GM12891 (cell line): Measurements from ENCODE around the gene YIPF7. TPM values are rescaled to one million over a fixed set of nuclear protein-coding genes. Genes with fewer than 3 reads are reported as not detected.

Experiments
- DNase-seq: peaks from one replicate; pipeline ENCODE4 v3.0.0; 2011; ENCODE audit warnings: low spot score; ENCODE audit not compliant: insufficient read length
- FAIRE-seq: peaks from 2 replicates; lab custom pipeline; 2011; peaks lifted over from hg19 to GRCh38; lab: Jason Lieb, UNC
- PAX5 ChIP-seq: IDR thresholded peaks from 2 replicates; pipeline ENCODE4 v1.6.1; 2011; ENCODE audit warnings: low read length, moderate library complexity, mild to moderate bottlenecking; ENCODE audit not compliant: insufficient read depth, severe bottlenecking
- POLR2A ChIP-seq: IDR thresholded peaks from 2 replicates; pipeline ENCODE4 v1.6.1; 2011; ENCODE audit warnings: low read depth, low read length, control low read depth
- POLR2AphosphoS5 ChIP-seq: IDR thresholded peaks from 2 replicates; pipeline ENCODE4 v1.6.1; 2011; ENCODE audit warnings: low read depth, low read length, control low read depth
- POU2F2 ChIP-seq: IDR thresholded peaks from 2 replicates; pipeline ENCODE4 v1.6.1; 2011; ENCODE audit warnings: low read depth, mild to moderate bottlenecking, control low read depth, low read length, moderate library complexity
- SPI1 ChIP-seq: IDR thresholded peaks from 2 replicates; pipeline ENCODE4 v1.6.1; 2011; ENCODE audit warnings: low read depth, low read length, control low read depth
- TAF1 ChIP-seq: IDR thresholded peaks from 2 replicates; pipeline ENCODE4 v1.6.1; 2011; ENCODE audit warnings: low read depth, low read length, control low read depth
- polyA plus RNA-seq: library from polyadenylated mRNA; unstranded; fragments of >200 nt; gene quantifications from one replicate; pipeline ENCODE4 v1.2.1, GENCODE V29; 2012; ENCODE audit warnings: low read depth, missing spikeins, inconsistent platforms; ENCODE audit not compliant: missing spikeins

YIPF7 gene
- not detected for polyA plus RNA-seq

DNA sequence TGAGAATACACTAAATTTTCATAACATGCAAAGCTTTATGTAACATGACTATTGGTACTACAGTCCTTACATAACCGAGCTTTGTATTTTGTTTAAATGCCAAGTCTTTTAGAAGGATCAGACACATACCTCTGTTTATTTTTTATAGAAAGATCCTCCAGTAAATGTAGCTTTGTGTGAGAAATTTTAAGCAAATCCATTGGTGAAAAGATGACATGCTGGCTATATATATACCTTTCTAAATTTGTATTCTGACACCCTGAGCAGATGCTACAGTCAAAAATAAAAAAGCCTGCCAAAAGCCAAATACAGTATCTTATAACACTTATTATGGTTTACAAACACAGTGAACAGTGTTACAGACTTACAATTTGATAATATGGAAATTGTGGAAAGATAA, at the start of gene YIPF7:
Gene YIPF7, minus strand, starts transcription at position 201 of the 400 bp plus-strand sequence. CDS start 1,525 bp downstream, outside the sequence.
- TF ChIP-seq SPI1 (no peak), TAF1 (no peak), POLR2AphosphoS5 (no peak), POU2F2 (no peak), PAX5 (no peak), POLR2A (no peak)
- FAIRE-seq (no peak), DNase-seq (no peak)

DNA sequence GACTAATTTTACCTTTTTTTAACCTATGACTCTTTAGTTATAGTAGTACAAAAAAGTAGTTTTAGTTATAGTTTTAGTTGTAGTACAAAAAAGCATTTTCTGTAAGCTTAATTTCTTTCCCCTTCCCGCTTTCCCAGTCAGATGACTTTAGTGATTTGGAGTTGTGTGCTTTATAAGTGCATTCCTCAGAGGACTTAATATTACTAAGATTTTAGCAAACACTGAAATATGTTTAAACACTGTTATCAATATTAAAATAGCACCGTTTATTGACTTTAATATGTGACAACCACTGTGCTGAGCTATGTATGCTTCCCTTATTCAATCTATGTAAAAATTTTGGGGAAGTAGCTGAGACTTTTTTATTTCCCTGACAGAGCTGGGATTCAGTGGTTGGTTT, 49.6 kb upstream of the YIPF7 start:
- FAIRE-seq (no peak), DNase-seq (no peak)
- TF ChIP-seq SPI1 (no peak), POLR2A (no peak), POLR2AphosphoS5 (no peak), PAX5 (no peak), TAF1 (no peak), POU2F2 (no peak)

DNA sequence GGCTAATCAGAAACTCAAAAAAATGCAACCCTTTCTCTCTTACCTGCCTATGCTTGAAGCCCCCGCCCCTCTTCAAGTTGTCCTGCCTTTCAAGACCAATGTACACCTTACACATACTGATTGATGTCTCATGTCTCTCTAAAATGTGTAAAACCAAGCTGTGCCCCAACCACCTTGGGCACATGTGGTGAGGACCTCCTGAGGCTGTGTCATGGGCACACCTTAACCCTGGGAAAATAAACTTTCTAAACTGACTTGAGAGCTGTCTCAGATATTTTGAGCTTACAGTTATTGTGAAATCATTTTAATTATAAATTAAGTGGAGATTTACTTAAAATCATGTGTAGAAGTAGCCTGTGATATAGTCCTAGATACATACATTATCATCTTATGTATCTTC, 49.0 kb upstream of the YIPF7 start:
- DNase-seq (no peak), FAIRE-seq (no peak)
- TF ChIP-seq PAX5, result no peak
- no peak for TF ChIP-seq SPI1
- no peak for TF ChIP-seq POLR2A
- no peak for TF ChIP-seq TAF1
- TF ChIP-seq POLR2AphosphoS5, result no peak
- TF ChIP-seq POU2F2, result no peak

DNA sequence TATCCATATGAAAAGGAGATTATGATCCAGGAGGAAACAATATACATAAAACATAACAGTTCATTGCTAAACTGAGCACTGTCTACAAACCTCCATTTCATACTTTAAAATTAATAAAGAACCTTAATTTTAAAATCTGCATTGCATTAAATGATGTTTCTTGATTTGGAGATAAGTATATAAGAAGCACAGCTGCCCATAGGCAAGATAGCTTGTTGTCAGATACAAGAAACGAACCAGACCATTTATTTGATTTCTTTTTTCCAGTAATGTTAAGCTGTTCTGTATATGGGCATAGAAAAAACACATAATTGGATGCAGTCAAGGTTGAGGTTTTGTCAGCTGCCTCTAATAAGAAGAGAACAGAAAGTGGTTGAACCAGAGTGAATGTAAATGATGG, 33.2 kb upstream of the YIPF7 start:
- FAIRE-seq (no peak), DNase-seq (no peak)
- TF ChIP-seq POLR2AphosphoS5, result no peak
- no peak for TF ChIP-seq TAF1
- no peak for TF ChIP-seq POLR2A
- TF ChIP-seq POU2F2, result no peak
- TF ChIP-seq SPI1, result no peak
- no peak for TF ChIP-seq PAX5

DNA sequence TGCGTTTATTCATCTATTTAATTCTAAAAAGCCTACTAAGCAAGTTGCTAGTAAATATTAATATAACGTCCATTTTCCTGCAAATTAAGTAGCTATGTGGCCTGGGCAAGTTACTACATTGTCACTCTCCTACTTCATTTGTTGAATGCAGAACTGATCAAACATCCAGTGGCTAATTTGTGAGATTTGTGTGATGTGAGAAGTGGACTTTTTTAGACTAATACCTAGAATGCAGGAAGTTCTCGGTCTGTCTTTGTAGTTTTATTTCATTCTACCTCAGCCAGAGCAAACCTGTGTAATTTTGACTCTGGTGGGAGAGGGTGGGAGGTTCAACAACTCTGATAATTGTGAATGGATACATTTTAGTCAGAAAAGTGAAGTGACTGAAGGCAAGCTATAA, 27.6 kb upstream of the YIPF7 start:
- no peak for DNase-seq

DNA sequence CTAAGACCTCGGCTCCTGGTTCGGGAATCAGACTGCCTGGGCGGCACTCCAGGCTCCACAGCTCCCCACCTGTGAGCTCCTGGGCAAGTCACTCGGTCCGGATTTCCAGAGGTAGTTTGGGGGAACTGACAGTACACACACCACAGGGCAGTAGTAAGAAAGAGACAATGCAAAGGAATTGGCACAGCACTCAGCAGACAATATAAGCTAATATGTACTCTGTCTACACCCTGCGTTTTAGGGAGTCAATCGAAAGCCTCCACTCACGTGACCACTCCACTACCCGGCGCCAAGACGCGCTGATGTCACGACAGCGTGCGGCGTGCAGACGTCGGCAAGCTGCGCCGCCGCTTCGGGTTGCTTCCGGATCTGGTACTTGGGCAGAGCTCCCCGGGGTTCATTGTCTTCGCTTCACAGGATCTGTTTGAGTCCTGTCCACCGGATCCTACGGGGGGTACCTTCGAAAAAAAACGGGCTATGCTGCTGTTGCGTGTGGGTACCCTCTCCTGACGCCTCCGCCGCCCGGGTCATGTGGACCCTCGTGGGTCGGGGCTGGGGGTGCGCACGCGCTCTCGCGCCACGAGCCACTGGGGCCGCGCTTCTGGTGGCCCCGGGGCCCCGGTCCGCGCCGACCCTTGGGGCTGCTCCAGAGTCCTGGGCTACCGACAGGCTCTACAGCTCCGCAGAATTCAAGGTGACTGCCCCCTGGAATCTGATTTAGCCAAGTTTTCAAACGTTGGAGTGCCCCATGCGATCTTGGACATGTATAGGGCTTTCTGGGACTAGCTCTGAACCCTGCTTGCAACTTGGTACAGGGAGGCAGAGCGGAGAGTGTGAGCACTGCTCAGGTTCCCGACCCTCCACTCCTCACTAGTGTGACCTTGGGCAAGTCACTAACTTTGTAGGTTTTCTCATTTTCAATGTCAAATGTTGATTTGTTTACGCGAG, 26.9 kb upstream of the YIPF7 start, which contains the start of gene GUF1:
Gene GUF1, plus strand, starts transcription at position 327 of the 948 bp plus-strand sequence. Its CDS starts 203 bp downstream, at position 530.
- FAIRE-seq (peak; percentile 99), DNase-seq (peak; percentile 59)
- TF ChIP-seq TAF1, result peak; percentile 83
- no peak for TF ChIP-seq PAX5
- TF ChIP-seq POLR2A, result peak; percentile 95
- peak; percentile 6; the same call in 1 of the 2 replicates for TF ChIP-seq POU2F2
- TF ChIP-seq POLR2AphosphoS5, result peak; percentile 96
- no peak for TF ChIP-seq SPI1

More for the DNA sequence above, 27.6 kb upstream of the YIPF7 start:
- FAIRE-seq, result no peak
- peak; percentile 29; the same call in 1 of the 2 replicates for TF ChIP-seq SPI1
- no peak for TF ChIP-seq POLR2AphosphoS5

DNA sequence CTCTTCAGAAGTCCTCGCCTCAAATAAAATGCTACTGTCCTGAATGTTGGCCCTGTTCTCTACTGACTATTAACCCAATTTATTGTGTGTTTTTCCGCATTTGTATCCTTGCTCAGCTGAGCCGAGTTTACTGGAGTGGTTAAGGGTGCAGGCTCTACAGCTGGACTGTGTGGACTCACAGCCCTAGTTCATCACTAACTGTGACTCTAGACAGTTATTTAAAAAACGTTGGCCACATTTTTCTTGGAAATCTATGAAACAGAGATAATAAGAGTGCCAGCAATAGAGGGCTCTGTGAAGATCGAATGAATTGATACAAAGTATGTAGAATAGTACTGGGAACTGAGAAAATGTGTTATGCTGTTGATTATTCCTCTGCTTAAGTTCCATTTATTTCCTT, 23.9 kb upstream of the YIPF7 start:
- DNase-seq (no peak), FAIRE-seq (no peak)
- TF ChIP-seq PAX5 (no peak), POLR2AphosphoS5 (no peak), POU2F2 (no peak), TAF1 (no peak)

DNA sequence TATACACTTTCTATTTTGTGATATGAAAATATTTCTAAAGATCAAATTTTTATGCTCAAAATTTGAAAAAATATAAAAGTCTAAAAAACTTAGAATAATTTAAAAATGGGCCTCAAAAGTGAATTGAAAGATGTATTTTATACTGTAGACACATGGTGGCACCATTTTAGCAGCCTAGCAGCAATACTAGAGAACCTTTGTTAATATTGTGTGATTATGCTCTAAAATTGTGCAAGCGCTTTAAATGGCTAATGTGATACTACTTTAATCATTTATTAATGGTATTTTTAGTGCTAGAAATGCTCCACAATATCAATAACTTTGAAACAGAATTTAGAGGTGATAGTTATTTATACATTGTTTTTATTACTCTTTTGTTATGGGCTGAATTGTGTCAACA, 23.0 kb upstream of the YIPF7 start:
- no peak for TF ChIP-seq POLR2A
- TF ChIP-seq POU2F2, result no peak
- no peak for TF ChIP-seq TAF1
- TF ChIP-seq PAX5, result no peak
- TF ChIP-seq SPI1, result no peak
- TF ChIP-seq POLR2AphosphoS5, result no peak
- no peak for DNase-seq
- no peak for FAIRE-seq

DNA sequence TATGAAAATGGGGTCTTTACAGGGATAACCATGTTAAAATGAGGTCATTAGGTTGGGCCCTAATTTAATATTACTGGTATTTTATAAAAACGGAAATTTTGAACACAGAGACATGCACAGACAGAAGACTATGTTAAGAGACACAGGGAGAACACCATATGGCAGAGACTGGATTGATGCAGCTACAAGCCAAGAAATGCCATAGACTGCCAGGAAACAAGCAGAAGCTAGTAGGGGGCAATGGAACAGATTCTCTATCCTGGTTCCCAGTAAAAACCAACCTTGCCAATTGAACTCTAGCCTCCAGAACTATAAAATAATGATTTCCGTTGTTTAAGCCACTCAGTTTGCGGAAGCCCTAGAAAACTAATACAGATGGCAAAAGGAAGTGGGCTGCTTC, 20.2 kb upstream of the YIPF7 start:
- DNase-seq, result no peak
- TF ChIP-seq PAX5 (no peak), SPI1 (no peak), TAF1 (no peak), POU2F2 (no peak), POLR2A (no peak), POLR2AphosphoS5 (no peak)
- no peak for FAIRE-seq
